Liver (tissue), 9 donors: ENCODE results near the gene ZNF555. TPM values are rescaled to one million over a fixed set of nuclear protein-coding genes. Genes with fewer than 3 reads are reported as not detected.

Experiments
- DNase-seq: peaks from one replicate; pipeline ENCODE4 v3.0.0-alpha.2; 2017; ENCODE audit warnings: low spot score
- H3K27ac ChIP-seq, 2 donors: one replicate each; pipeline ENCODE4 v1.7.0; 2013; ENCODE audit warnings: inconsistent platforms in 2 of 2, low read length in 2 of 2, control low read depth in 1 of 2, low read depth in 1 of 2, mild to moderate bottlenecking in 1 of 2
- H3K27me3 ChIP-seq, 4 donors: one replicate each; pipeline versions ENCODE4 v1.6.1 to v1.7.0; 2013; ENCODE audit warnings: low read length in 3 of 4, inconsistent platforms in 1 of 4, mild to moderate bottlenecking in 1 of 4, moderate library complexity in 1 of 4; ENCODE audit not compliant: control insufficient read depth in 4 of 4, insufficient read depth in 4 of 4
- H3K36me3 ChIP-seq, 4 donors: one replicate each; pipeline versions ENCODE4 v1.6.1 to v1.7.0; 2013; ENCODE audit warnings: low read length in 3 of 4, mild to moderate bottlenecking in 3 of 4, low read depth in 1 of 4, moderate library complexity in 1 of 4; ENCODE audit not compliant: control insufficient read depth in 4 of 4, insufficient read depth in 3 of 4
- H3K4me1 ChIP-seq, 4 donors: one replicate each; pipeline versions ENCODE4 v1.6.1 to v1.7.0; 2013; ENCODE audit warnings: low read length in 3 of 4, mild to moderate bottlenecking in 3 of 4, moderate library complexity in 1 of 4; ENCODE audit not compliant: control insufficient read depth in 4 of 4, insufficient read depth in 4 of 4
- H3K4me3 ChIP-seq, 3 donors: one replicate each; pipeline versions ENCODE4 v1.6.1 to v1.7.0; 2013; ENCODE audit warnings: low read length in 3 of 3, control low read depth in 1 of 3, low read depth in 1 of 3, mild to moderate bottlenecking in 1 of 3
- H3K9ac ChIP-seq, 2 donors: one replicate each; pipeline ENCODE4 v1.7.0; 2013; ENCODE audit warnings: low read length in 2 of 2, mild to moderate bottlenecking in 2 of 2, moderate library complexity in 2 of 2, control low read depth in 1 of 2, low read depth in 1 of 2
- H3K9me3 ChIP-seq, 4 donors: one replicate each; pipeline versions ENCODE4 v1.6.1 to v1.7.0; 2013; ENCODE audit warnings: low read length in 3 of 4; ENCODE audit not compliant: control insufficient read depth in 4 of 4
- EGR1 ChIP-seq, 2 donors: IDR thresholded peaks; 2 replicates each; pipeline ENCODE4 v1.6.1; 2016 to 2018; ENCODE audit warnings: antibody characterized with exemption in 2 of 2, low read depth in 2 of 2
- FOXA1 ChIP-seq: IDR thresholded peaks from 2 replicates; pipeline ENCODE4 v1.6.1; 2016; ENCODE audit warnings: antibody characterized with exemption
- FOXA2 ChIP-seq: IDR thresholded peaks from 2 replicates; pipeline ENCODE4 v1.6.1; 2016; ENCODE audit warnings: antibody characterized with exemption
- GABPA ChIP-seq, 2 donors: IDR thresholded peaks in 1 of 2; conservative IDR thresholded peaks in 1 of 2; 2 replicates each; pipeline ENCODE4 v1.6.1; 2016; ENCODE audit warnings: antibody characterized with exemption in 2 of 2, mild to moderate bottlenecking in 1 of 2, moderate library complexity in 1 of 2
- HNF4A ChIP-seq, 2 donors: conservative IDR thresholded peaks; 2 replicates each; pipeline ENCODE4 v1.6.1; 2016; ENCODE audit warnings: antibody characterized with exemption in 2 of 2, mild to moderate bottlenecking in 2 of 2
- HNF4G ChIP-seq: IDR thresholded peaks from 2 replicates; pipeline ENCODE4 v1.6.1; 2016; ENCODE audit warnings: antibody characterized with exemption
- JUND ChIP-seq, 2 donors: IDR thresholded peaks; 2 replicates each; pipeline ENCODE4 v1.6.1; 2016; ENCODE audit warnings: antibody characterized with exemption in 2 of 2
- NR2F2 ChIP-seq: IDR thresholded peaks from 2 replicates; pipeline ENCODE4 v1.6.1; 2016; ENCODE audit warnings: antibody characterized with exemption
- RAD21 ChIP-seq, 2 donors: IDR thresholded peaks; 2 replicates each; pipeline ENCODE4 v1.6.1; 2016; ENCODE audit warnings: antibody characterized with exemption in 2 of 2, mild to moderate bottlenecking in 2 of 2
- RXRA ChIP-seq, 2 donors: IDR thresholded peaks; 2 replicates each; pipeline ENCODE4 v1.6.1; 2017 to 2018; ENCODE audit warnings: antibody characterized with exemption in 2 of 2, mild to moderate bottlenecking in 1 of 2
- SP1 ChIP-seq: IDR thresholded peaks from 2 replicates; pipeline ENCODE4 v1.6.1; 2018; ENCODE audit warnings: antibody characterized with exemption, mild to moderate bottlenecking
- TAF1 ChIP-seq: conservative IDR thresholded peaks from 2 replicates; pipeline ENCODE4 v1.6.1; 2016; ENCODE audit warnings: antibody characterized with exemption, mild to moderate bottlenecking
- YY1 ChIP-seq: IDR thresholded peaks from 2 replicates; pipeline ENCODE4 v1.6.1; 2016; ENCODE audit warnings: antibody characterized with exemption, mild to moderate bottlenecking
- WGBS: extraction: QIAGEN DNeasy Blood & Tissue Kit; methylation state at CpG from one replicate; pipeline ENCODE4 v1.1.7; 2013; 5-methylcytosine and 5-hydroxymethylcytosine counted together
- polyA plus RNA-seq, 2 donors: library from polyadenylated mRNA; stranded (reverse) in 1 of 2; unstranded in 1 of 2; fragments of 200-250 nt in 1 of 2; fragments of >200 nt in 1 of 2; fragmentation: Nextera tagmentation in 1 of 2; extraction: Ambion mirVana in 1 of 2; gene quantifications; one replicate each; pipeline versions ENCODE4 v1.2.1 to v1.2.3, GENCODE V29; 2013 to 2015
- total RNA-seq, 2 donors: library from RNA; depleted of rRNA; stranded (reverse); fragments of >200 nt; gene quantifications; one replicate each; pipeline ENCODE4 v1.2.3, GENCODE V29; 2014
- TF ChIP-seq, protein P1 (sequence below): fragments of 150-350 bp; IDR thresholded peaks from 2 replicates; pipeline ENCODE4 v1.5.1; 2017; ENCODE audit warnings: improper control_type of control experiment, low read depth, low read length; ENCODE audit not compliant: missing input control
- TF ChIP-seq, protein P2 (sequence below): IDR thresholded peaks from 2 replicates; pipeline ENCODE4 v1.6.1; 2016; ENCODE audit warnings: antibody characterized with exemption
- TF ChIP-seq, protein P3 (sequence below): IDR thresholded peaks from 2 replicates; pipeline ENCODE4 v1.6.1; 2016; ENCODE audit warnings: antibody characterized with exemption, mild to moderate bottlenecking
- TF ChIP-seq, protein P4 (sequence below): IDR thresholded peaks from 2 replicates; pipeline ENCODE4 v1.6.1; 2016; ENCODE audit warnings: antibody characterized with exemption
- TF ChIP-seq, protein P5 (sequence below): IDR thresholded peaks from 2 replicates; pipeline ENCODE4 v1.6.1; 2016; ENCODE audit warnings: antibody characterized with exemption
- donor health status: healthy.
- donor health status: healthy.
- donor health status: healthy.
- donor health status: healthy.
- donor health status: healthy.

The ZNF555 gene
- total and polyA plus RNA-seq, 4 donors, result 1.3 to 2.8 (median 2.2) TPM

DNA sequence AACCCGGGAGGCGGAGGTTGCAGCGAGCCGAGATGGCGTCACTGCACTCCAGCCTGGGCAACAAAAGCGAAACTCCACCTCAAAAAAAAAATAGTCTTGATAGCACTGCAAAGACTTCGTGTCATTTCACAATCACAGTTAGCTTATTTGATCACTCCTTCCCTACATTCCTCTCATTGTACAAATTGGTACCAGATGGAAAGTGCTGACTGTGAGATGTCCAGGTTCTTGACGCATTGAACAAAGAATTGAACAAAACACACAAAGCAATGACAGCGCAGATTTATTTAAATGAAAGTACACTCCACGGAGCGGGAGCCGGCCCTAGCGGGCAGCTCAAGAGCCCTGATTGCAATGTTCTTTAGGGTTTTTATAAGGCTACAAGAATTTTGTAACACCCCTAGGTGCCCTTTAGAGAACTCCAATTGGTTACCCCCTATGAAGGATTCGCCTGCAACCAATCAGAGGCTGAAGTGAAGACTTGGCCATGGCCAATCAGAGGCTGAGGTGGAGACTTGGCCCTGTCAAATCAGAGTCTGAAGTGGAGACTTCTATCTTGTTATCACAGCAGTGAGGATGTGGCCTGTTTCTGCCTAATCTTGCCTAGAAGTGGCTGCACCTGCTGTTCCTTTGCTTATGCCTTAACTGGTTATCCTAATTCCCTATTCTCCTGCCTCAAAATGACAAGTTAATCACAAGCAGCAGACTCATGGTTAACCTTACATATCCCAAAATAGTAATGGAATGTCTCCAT lies 42.6 kb downstream of the ZNF555 start (continued):
- TF ChIP-seq, protein P1, sequence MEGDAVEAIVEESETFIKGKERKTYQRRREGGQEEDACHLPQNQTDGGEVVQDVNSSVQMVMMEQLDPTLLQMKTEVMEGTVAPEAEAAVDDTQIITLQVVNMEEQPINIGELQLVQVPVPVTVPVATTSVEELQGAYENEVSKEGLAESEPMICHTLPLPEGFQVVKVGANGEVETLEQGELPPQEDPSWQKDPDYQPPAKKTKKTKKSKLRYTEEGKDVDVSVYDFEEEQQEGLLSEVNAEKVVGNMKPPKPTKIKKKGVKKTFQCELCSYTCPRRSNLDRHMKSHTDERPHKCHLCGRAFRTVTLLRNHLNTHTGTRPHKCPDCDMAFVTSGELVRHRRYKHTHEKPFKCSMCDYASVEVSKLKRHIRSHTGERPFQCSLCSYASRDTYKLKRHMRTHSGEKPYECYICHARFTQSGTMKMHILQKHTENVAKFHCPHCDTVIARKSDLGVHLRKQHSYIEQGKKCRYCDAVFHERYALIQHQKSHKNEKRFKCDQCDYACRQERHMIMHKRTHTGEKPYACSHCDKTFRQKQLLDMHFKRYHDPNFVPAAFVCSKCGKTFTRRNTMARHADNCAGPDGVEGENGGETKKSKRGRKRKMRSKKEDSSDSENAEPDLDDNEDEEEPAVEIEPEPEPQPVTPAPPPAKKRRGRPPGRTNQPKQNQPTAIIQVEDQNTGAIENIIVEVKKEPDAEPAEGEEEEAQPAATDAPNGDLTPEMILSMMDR, result no peak
- no peak for TF ChIP-seq YY1
- TF ChIP-seq, protein P2, sequence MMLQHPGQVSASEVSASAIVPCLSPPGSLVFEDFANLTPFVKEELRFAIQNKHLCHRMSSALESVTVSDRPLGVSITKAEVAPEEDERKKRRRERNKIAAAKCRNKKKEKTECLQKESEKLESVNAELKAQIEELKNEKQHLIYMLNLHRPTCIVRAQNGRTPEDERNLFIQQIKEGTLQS, result no peak
- TF ChIP-seq FOXA1, result no peak
- no peak for TF ChIP-seq NR2F2
- no peak for TF ChIP-seq TAF1
- no peak for TF ChIP-seq HNF4G
- TF ChIP-seq, protein P3, sequence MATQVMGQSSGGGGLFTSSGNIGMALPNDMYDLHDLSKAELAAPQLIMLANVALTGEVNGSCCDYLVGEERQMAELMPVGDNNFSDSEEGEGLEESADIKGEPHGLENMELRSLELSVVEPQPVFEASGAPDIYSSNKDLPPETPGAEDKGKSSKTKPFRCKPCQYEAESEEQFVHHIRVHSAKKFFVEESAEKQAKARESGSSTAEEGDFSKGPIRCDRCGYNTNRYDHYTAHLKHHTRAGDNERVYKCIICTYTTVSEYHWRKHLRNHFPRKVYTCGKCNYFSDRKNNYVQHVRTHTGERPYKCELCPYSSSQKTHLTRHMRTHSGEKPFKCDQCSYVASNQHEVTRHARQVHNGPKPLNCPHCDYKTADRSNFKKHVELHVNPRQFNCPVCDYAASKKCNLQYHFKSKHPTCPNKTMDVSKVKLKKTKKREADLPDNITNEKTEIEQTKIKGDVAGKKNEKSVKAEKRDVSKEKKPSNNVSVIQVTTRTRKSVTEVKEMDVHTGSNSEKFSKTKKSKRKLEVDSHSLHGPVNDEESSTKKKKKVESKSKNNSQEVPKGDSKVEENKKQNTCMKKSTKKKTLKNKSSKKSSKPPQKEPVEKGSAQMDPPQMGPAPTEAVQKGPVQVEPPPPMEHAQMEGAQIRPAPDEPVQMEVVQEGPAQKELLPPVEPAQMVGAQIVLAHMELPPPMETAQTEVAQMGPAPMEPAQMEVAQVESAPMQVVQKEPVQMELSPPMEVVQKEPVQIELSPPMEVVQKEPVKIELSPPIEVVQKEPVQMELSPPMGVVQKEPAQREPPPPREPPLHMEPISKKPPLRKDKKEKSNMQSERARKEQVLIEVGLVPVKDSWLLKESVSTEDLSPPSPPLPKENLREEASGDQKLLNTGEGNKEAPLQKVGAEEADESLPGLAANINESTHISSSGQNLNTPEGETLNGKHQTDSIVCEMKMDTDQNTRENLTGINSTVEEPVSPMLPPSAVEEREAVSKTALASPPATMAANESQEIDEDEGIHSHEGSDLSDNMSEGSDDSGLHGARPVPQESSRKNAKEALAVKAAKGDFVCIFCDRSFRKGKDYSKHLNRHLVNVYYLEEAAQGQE, result no peak
- no peak for TF ChIP-seq RXRA (IDR thresholded peaks at IDR 0.05)

DNA sequence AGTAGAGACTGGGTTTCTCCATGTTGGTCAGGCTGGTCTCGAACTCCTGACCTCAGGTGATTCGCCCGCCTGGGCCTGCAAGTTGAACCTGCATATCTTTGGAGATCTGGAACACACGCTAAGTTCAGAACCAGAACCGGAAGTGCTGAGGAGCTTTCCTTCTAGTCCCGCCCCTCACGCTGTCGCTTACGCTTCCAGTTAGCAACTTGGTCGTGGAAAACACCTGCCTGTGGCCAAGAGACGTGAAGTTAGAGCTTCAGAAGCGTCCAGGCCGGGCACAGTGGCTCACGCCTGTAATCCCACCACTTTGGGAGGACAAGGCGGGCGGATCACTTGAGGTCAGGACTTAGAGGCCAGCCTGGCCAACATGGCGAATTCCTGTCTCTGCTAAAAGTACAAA lies 44.5 kb downstream of the ZNF555 start:
- Histone ChIP-seq H3K36me3 (no peaks in the 10 kb centered on the region), H3K4me1 (no peaks in the 10 kb centered on the region), H3K27me3 (no peaks in the 10 kb centered on the region), H3K9me3 (no peaks in the 10 kb centered on the region), H3K27ac (no peak overlapping the region), H3K9ac (no peak overlapping the region), H3K4me3 (no peak overlapping the region)
- DNase-seq, result no peak
- no peak for TF ChIP-seq EGR1 (IDR thresholded peaks at IDR 0.05; ENCODE audit: low read depth in 2 of 2)
- no peak for TF ChIP-seq HNF4A (conservative IDR thresholded peaks at IDR 0.05)
- no peak for TF ChIP-seq FOXA1
- no peak for TF ChIP-seq JUND (IDR thresholded peaks at IDR 0.05)
- TF ChIP-seq, protein P4, sequence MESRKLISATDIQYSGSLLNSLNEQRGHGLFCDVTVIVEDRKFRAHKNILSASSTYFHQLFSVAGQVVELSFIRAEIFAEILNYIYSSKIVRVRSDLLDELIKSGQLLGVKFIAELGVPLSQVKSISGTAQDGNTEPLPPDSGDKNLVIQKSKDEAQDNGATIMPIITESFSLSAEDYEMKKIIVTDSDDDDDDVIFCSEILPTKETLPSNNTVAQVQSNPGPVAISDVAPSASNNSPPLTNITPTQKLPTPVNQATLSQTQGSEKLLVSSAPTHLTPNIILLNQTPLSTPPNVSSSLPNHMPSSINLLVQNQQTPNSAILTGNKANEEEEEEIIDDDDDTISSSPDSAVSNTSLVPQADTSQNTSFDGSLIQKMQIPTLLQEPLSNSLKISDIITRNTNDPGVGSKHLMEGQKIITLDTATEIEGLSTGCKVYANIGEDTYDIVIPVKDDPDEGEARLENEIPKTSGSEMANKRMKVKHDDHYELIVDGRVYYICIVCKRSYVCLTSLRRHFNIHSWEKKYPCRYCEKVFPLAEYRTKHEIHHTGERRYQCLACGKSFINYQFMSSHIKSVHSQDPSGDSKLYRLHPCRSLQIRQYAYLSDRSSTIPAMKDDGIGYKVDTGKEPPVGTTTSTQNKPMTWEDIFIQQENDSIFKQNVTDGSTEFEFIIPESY, result no peak
- TF ChIP-seq TAF1, result no peak
- no peak for TF ChIP-seq RXRA (IDR thresholded peaks at IDR 0.05)
- no peak for TF ChIP-seq YY1
- TF ChIP-seq GABPA (IDR thresholded peaks at IDR 0.05 in 1 of 2, conservative IDR thresholded peaks at IDR 0.05 in 1 of 2), result no peak
- no peak for TF ChIP-seq FOXA2
- TF ChIP-seq, protein P1, result no peak
- no peak for TF ChIP-seq SP1
- TF ChIP-seq, protein P3, result no peak
- TF ChIP-seq, protein P5, sequence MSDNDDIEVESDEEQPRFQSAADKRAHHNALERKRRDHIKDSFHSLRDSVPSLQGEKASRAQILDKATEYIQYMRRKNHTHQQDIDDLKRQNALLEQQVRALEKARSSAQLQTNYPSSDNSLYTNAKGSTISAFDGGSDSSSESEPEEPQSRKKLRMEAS, result no peak
- TF ChIP-seq HNF4G, result no peak
- TF ChIP-seq, protein P2, result no peak
- no peak for TF ChIP-seq RAD21 (IDR thresholded peaks at IDR 0.05)
- WGBS, result 87% methylated on average over 17 of the region's 17 CpGs
